ENCODE results near the gene TMEM134. TPM values are rescaled to one million over a fixed set of nuclear protein-coding genes. Genes with fewer than 3 reads are reported as not detected.

The TMEM134 gene
- total RNA-seq, 1 donor from 2014 or later = 87.5 TPM

GRCh38 chr11:67445515-67445914 lies 23.5 kb downstream of the TMEM134 start:
- intact Hi-C loops (cut with micrococcal nuclease) = no loop called here
- TF ChIP-seq CTCF (IDR thresholded peaks at IDR 0.05; ENCODE audit: borderline replicate concordance) = no peak
- Histone ChIP-seq H3K4me1 (peaks cover 39% of the 10 kb centered on the region), H3K27ac (replicated peaks) (no peak overlapping the region), H3K27me3 (ENCODE audit: low read depth) (no peaks in the 10 kb centered on the region), H3K4me3 (no peak overlapping the region), H3K36me3 (peaks cover 13% of the 10 kb centered on the region), H3K9me3 (replicated peaks) (no peaks in the 10 kb centered on the region)
- DNase-seq = no peak

GRCh38 chr11:67442504-67443404 lies 26.3 kb downstream of the TMEM134 start:
- peaks cover 21% of the 10 kb centered on the region for H3K36me3 ChIP-seq
- H3K9me3 ChIP-seq (replicated peaks) = no peaks in the 10 kb centered on the region
- no peak for DNase-seq
- H3K27me3 ChIP-seq (ENCODE audit: low read depth) = no peaks in the 10 kb centered on the region
- intact Hi-C loops (cut with micrococcal nuclease) = no loop called here
- peaks cover 55% of the 10 kb centered on the region for H3K4me1 ChIP-seq
- peak overlapping the region; percentile 94 for H3K27ac ChIP-seq (replicated peaks)
- no peak for TF ChIP-seq CTCF (IDR thresholded peaks at IDR 0.05; ENCODE audit: borderline replicate concordance)
- peak overlapping the region; percentile 95 for H3K4me3 ChIP-seq

GRCh38 chr11:67441731-67442351 lies 27.2 kb downstream of the TMEM134 start:
- H3K27ac ChIP-seq (replicated peaks) = peak overlapping the region; percentile 94
- no peak for TF ChIP-seq CTCF (IDR thresholded peaks at IDR 0.05; ENCODE audit: borderline replicate concordance)
- intact Hi-C loops (cut with micrococcal nuclease) = no loop called here
- peaks cover 26% of the 10 kb centered on the region for H3K36me3 ChIP-seq
- no peaks in the 10 kb centered on the region for H3K9me3 ChIP-seq (replicated peaks)
- DNase-seq = no peak
- peaks cover 64% of the 10 kb centered on the region for H3K4me1 ChIP-seq
- peak overlapping the region; percentile 95 for H3K4me3 ChIP-seq
- no peaks in the 10 kb centered on the region for H3K27me3 ChIP-seq (ENCODE audit: low read depth)

GRCh38 chr11:67441098-67441563 lies 27.9 kb downstream of the TMEM134 start:
- Histone ChIP-seq H3K4me1 (peaks cover 71% of the 10 kb centered on the region), H3K4me3 (no peak overlapping the region), H3K27me3 (ENCODE audit: low read depth) (no peaks in the 10 kb centered on the region), H3K36me3 (peaks cover 30% of the 10 kb centered on the region), H3K9me3 (replicated peaks) (no peaks in the 10 kb centered on the region), H3K27ac (replicated peaks) (no peak overlapping the region)
- TF ChIP-seq CTCF (IDR thresholded peaks at IDR 0.05; ENCODE audit: borderline replicate concordance) = no peak
- intact Hi-C loops (cut with micrococcal nuclease) = no loop called here
- no peak for DNase-seq

GRCh38 chr11:67440229-67441097 lies 28.6 kb downstream of the TMEM134 start:
- peaks cover 36% of the 10 kb centered on the region for H3K36me3 ChIP-seq
- H3K4me1 ChIP-seq = peaks cover 73% of the 10 kb centered on the region

More at GRCh38 chr11:67440229-67441097, 28.6 kb downstream of the TMEM134 start:
- peak overlapping the region; percentile 57 for H3K27ac ChIP-seq (replicated peaks)
- TF ChIP-seq CTCF (IDR thresholded peaks at IDR 0.05; ENCODE audit: borderline replicate concordance) = no peak
- H3K9me3 ChIP-seq (replicated peaks) = no peaks in the 10 kb centered on the region
- intact Hi-C loops (cut with micrococcal nuclease) = no loop called here
- no peak for DNase-seq
- H3K27me3 ChIP-seq (ENCODE audit: low read depth) = no peaks in the 10 kb centered on the region
- H3K4me3 ChIP-seq = no peak overlapping the region
